GM12878 (cell line): Measurements from ENCODE around the gene APOA4. TPM values are rescaled to one million over a fixed set of nuclear protein-coding genes. Genes with fewer than 3 reads are reported as not detected.

ENCODE experiments used
- ATAC-seq: fragments of 200-7000 bp; cut with Tn5 transposase; 3 replicates; pipeline ENCODE4 v1.9.1; 2020; ENCODE audit warnings: mild to moderate bottlenecking, moderate library complexity
- BruUV-seq: library from RNA; stranded (reverse); fragments of 400-500 nt; replicated peaks from 2 replicates; lab custom pipeline; 2021; lab: Mats Ljungman, UMichigan
- CTCF ChIA-PET: fragments of 300-600 bp; sonication (Branson Sonifier 250); formaldehyde crosslinking; extraction: SDS; loops from one replicate; lab custom pipeline; 2021; ENCODE audit warnings: inconsistent platforms; lab: Yijun Ruan, JAX
- POLR2A ChIA-PET: fragments of 350-600 bp; formaldehyde crosslinking; extraction: SDS; loops from one replicate; lab custom pipeline; 2021; ENCODE audit warnings: inconsistent platforms; lab: Charles Lee
- RAD21 ChIA-PET: fragments of 300-600 bp; sonication (Branson Sonifier 250); formaldehyde crosslinking; loops from one replicate; lab custom pipeline; 2023; ENCODE audit warnings: antibody characterized with exemption; ENCODE audit not compliant: unreplicated experiment; lab: Charles Lee
- SMC1A ChIA-PET: fragments of 300-600 bp; sonication (Branson Sonifier 250); formaldehyde crosslinking; loops from one replicate; lab custom pipeline; 2023; ENCODE audit not compliant: unreplicated experiment, uncharacterized antibody; lab: Charles Lee
- DNase-seq: peaks from one replicate; pipeline ENCODE4 v3.0.0-alpha.2; 2011; ENCODE audit warnings: low read depth, low spot score
- FAIRE-seq: peaks from 3 replicates; lab custom pipeline; 2011; peaks lifted over from hg19 to GRCh38; lab: Jason Lieb, UNC
- H2AFZ ChIP-seq: 2 replicates; pipeline ENCODE4 v1.6.0; 2011; ENCODE audit warnings: low read depth, low read length, control low read depth; ENCODE audit not compliant: control insufficient read depth
- H3K27ac ChIP-seq: 2 replicates; pipeline ENCODE4 v1.5.1; 2011; ENCODE audit warnings: control low read depth; ENCODE audit not compliant: control insufficient read depth, insufficient read depth
- H3K27me3 ChIP-seq, 2 experiments: replicated peaks in 1 of 2; 2 replicates each; pipeline versions ENCODE4 v1.6.0 to v1.6.1; 2011; ENCODE audit warnings: low read length in 1 of 2; ENCODE audit not compliant: control insufficient read depth in 2 of 2, insufficient read depth in 2 of 2
- H3K36me3 ChIP-seq, 2 experiments: 2 replicates each; pipeline ENCODE4 v1.5.1; 2011; ENCODE audit warnings: low read length in 1 of 2; ENCODE audit not compliant: control insufficient read depth in 2 of 2, insufficient read depth in 2 of 2
- H3K4me1 ChIP-seq: 2 replicates; pipeline ENCODE4 v1.6.1; 2011; ENCODE audit warnings: mild to moderate bottlenecking, low read length, moderate library complexity, mixed read lengths; ENCODE audit not compliant: control insufficient read depth, insufficient read depth
- H3K4me2 ChIP-seq: 2 replicates; pipeline ENCODE4 v1.6.0; 2011; ENCODE audit warnings: control low read depth; ENCODE audit not compliant: control insufficient read depth, insufficient read depth
- H3K4me3 ChIP-seq: fragments of 200-600 bp; sonication (generic); 2 replicates; pipeline ENCODE4 v1.5.1; 2016
- H3K79me2 ChIP-seq: 2 replicates; pipeline ENCODE4 v1.6.0; 2011; ENCODE audit warnings: low read length; ENCODE audit not compliant: control insufficient read depth, insufficient read depth
- H3K9ac ChIP-seq: 2 replicates; pipeline ENCODE4 v1.8.0; 2011; ENCODE audit warnings: low read length, control low read depth, mixed read lengths; ENCODE audit not compliant: control insufficient read depth, insufficient read depth
- H3K9me3 ChIP-seq: replicated peaks from 3 replicates; pipeline ENCODE4 v1.5.1; 2011; ENCODE audit warnings: mild to moderate bottlenecking, low read length; ENCODE audit not compliant: control insufficient read depth, insufficient read depth
- H4K20me1 ChIP-seq: 2 replicates; pipeline ENCODE4 v1.6.0; 2011; ENCODE audit not compliant: control insufficient read depth, insufficient read depth
- BACH1 ChIP-seq: fragments of 450-650 bp; IDR thresholded peaks from 2 replicates; pipeline ENCODE4 v1.6.1; 2017; ENCODE audit warnings: mild to moderate bottlenecking, borderline replicate concordance
- BRCA1 ChIP-seq: IDR thresholded peaks from 2 replicates; pipeline ENCODE4 v1.6.1; 2011; ENCODE audit warnings: low read depth, low read length, improper control_type of control experiment
- KLF5 ChIP-seq: fragments of 450-650 bp; IDR thresholded peaks from 2 replicates; pipeline ENCODE4 v1.6.1; 2014; ENCODE audit warnings: mild to moderate bottlenecking; ENCODE audit not compliant: partially characterized antibody
- MYC ChIP-seq: IDR thresholded peaks from 2 replicates; pipeline ENCODE4 v1.6.1; 2011; ENCODE audit warnings: mild to moderate bottlenecking, low read length, moderate library complexity, inconsistent platforms; ENCODE audit not compliant: insufficient read depth, insufficient replicate concordance, insufficient read length, severe bottlenecking
- NBN ChIP-seq: fragments of 450-650 bp; IDR thresholded peaks from 2 replicates; pipeline ENCODE4 v1.6.1; 2016
- NRF1 ChIP-seq: conservative IDR thresholded peaks from 2 replicates; pipeline ENCODE4 v1.6.1; 2011; ENCODE audit warnings: mild to moderate bottlenecking, low read depth, low read length, improper control_type of control experiment
- PML ChIP-seq: IDR thresholded peaks from 2 replicates; pipeline ENCODE4 v1.6.1; 2012; ENCODE audit warnings: low read length, inconsistent platforms
- POLR2AphosphoS2 ChIP-seq: IDR thresholded peaks from 2 replicates; pipeline ENCODE4 v1.6.1; 2011; ENCODE audit warnings: low read depth, mild to moderate bottlenecking, low read length, improper control_type of control experiment, moderate library complexity
- POLR2AphosphoS5 ChIP-seq: IDR thresholded peaks from 2 replicates; pipeline ENCODE4 v1.6.1; 2011; ENCODE audit warnings: mild to moderate bottlenecking, low read length, inconsistent platforms
- RB1 ChIP-seq: fragments of 450-650 bp; formaldehyde crosslinking; IDR thresholded peaks from 2 replicates; pipeline ENCODE4 v1.6.1; 2017; ENCODE audit warnings: mild to moderate bottlenecking, borderline replicate concordance
- SKIL ChIP-seq: fragments of 450-650 bp; IDR thresholded peaks from 2 replicates; pipeline ENCODE4 v1.6.1; 2017; ENCODE audit warnings: mild to moderate bottlenecking, low read depth, inconsistent platforms; ENCODE audit not compliant: poor library complexity, severe bottlenecking
- TBL1XR1 ChIP-seq: IDR thresholded peaks from 2 replicates; pipeline ENCODE4 v1.6.1; 2012; ENCODE audit warnings: low read depth, low read length, improper control_type of control experiment
- USF2 ChIP-seq: IDR thresholded peaks from 2 replicates; pipeline ENCODE4 v1.6.1; 2011; ENCODE audit warnings: low read depth, low read length, improper control_type of control experiment, borderline replicate concordance
- WRNIP1 ChIP-seq: IDR thresholded peaks from 2 replicates; pipeline ENCODE4 v1.6.1; 2011; ENCODE audit warnings: low read depth, low read length, improper control_type of control experiment, borderline replicate concordance
- WGBS: methylation state at CpG from one replicate; pipeline ENCODE4 v1.1.6; 2016; ENCODE audit warnings: low lambda C conversion rate; ENCODE audit not compliant: insufficient replicate concordance, insufficient coverage; ENCODE audit errors: missing lambda C conversion rate; 5-methylcytosine and 5-hydroxymethylcytosine counted together
- in situ Hi-C: fragments of 300-500 bp; cut with MboI; formaldehyde crosslinking; loops from 9 replicates; pipeline ENCODE4 v1.14.3; 2018; ENCODE audit warnings: mixed read lengths
- intact Hi-C: fragments of 100-400 bp; cut with micrococcal nuclease; formaldehyde crosslinking; loops from one replicate; pipeline ENCODE4 v1.14.2; 2022; ENCODE audit not compliant: unreplicated experiment
- polyA plus RNA-seq, 11 experiments: library from polyadenylated mRNA; depleted of rRNA in 4 of 11; unstranded in 6 of 11; stranded (reverse) in 5 of 11; fragments of >200 nt; fragmentation: Nextera tagmentation in 4 of 11; fragmentation: Illumina TruSeq in 1 of 11; extraction: Ambion mirVana in 4 of 11; extraction: Trizol in 1 of 11; gene quantifications; 1 replicate in 1 of 11; 2 replicates in 10 of 11; pipeline versions ENCODE4 v1.2.1 to v1.2.3, GENCODE V29; 2011 to 2016; ENCODE audit warnings: inconsistent platforms in 2 of 11, missing spikeins in 2 of 11, low read depth in 1 of 11
- total RNA-seq, 4 experiments: library from RNA; depleted of rRNA in 3 of 4; stranded (reverse); fragments of >200 nt in 3 of 4; fragmentation: Illumina TruSeq in 1 of 4; extraction: Trizol in 1 of 4; gene quantifications; 2 replicates each; pipeline versions ENCODE4 v1.2.1 to v1.2.3, GENCODE V29; 2013 to 2021

Gene APOA4
- total and polyA plus RNA-seq, 10 of the 15 experiments (the other 5 are each of a cell fraction or from before 2014, with no cell fraction given) = not detected

GRCh38 chr11:116867619-116868018, 44.5 kb upstream of the APOA4 start:
- Histone ChIP-seq H3K4me1 (no peaks in the 10 kb centered on the region), H3K27me3 (no peaks in the 10 kb centered on the region), H2AFZ (no peak overlapping the region), H3K4me3 (no peak overlapping the region), H4K20me1 (no peaks in the 10 kb centered on the region), H3K79me2 (no peaks in the 10 kb centered on the region), H3K4me2 (no peak overlapping the region), H3K27ac (no peak overlapping the region), H3K9me3 (no peaks in the 10 kb centered on the region), H3K36me3 (peaks cover 8 to 17% of the 10 kb centered on the region in 2 experiments), H3K9ac (no peak overlapping the region)
- no peak for FAIRE-seq
- in situ Hi-C loops = no loop called here
- ChIA-PET SMC1A (interaction anchor here (2.4 kb wide), 1 partner anchor 12 kb away, joined by 7 read pairs; no protein-coding TSS in a partner anchor), POLR2A (no interaction called here), RAD21 (no interaction called here), CTCF (interaction anchor here (1.2 to 1.5 kb wide), 3 partner anchors 13 to 313 kb away, joined by 3 to 4 read pairs (median 3); partner anchors contain the start of gene APOA5)
- DNase-seq = no peak
- ATAC-seq = no peak
- BruUV-seq = no TSS peak
- TF ChIP-seq BRCA1 = no peak
- TF ChIP-seq WRNIP1 = no peak
- TF ChIP-seq TBL1XR1 = no peak
- WGBS = 97% methylated on average over 11 of the region's 11 CpGs
- intact Hi-C loops = no loop called here

- SMC1A ChIA-PET = interaction anchor here (1.2 to 2.4 kb wide), 2 partner anchors 12 to 13 kb away, joined by 4 to 7 read pairs; no protein-coding TSS in a partner anchor
- CTCF ChIA-PET = interaction anchor here (1.2 to 1.5 kb wide), 4 partner anchors 13 to 314 kb away, joined by 3 to 5 read pairs (median 4); partner anchors contain the start of gene APOA5
- ATAC-seq (no peak), DNase-seq (no peak), FAIRE-seq (no peak)
- Histone ChIP-seq H3K79me2 (no peaks in the 10 kb centered on the region), H3K9me3 (no peaks in the 10 kb centered on the region), H3K27me3 (no peaks in the 10 kb centered on the region), H3K9ac (no peak overlapping the region), H3K36me3 (peaks cover 8 to 20% of the 10 kb centered on the region in 2 experiments), H3K4me2 (no peak overlapping the region), H4K20me1 (no peaks in the 10 kb centered on the region), H3K4me3 (no peak overlapping the region), H2AFZ (no peak overlapping the region), H3K27ac (no peak overlapping the region), H3K4me1 (no peaks in the 10 kb centered on the region)
- RAD21 ChIA-PET = interaction anchor here (1.2 kb wide), 1 partner anchor 238 kb away, joined by 3 read pairs; no protein-coding TSS in a partner anchor
- 97% methylated on average over 6 of the region's 6 CpGs for WGBS
- in situ Hi-C loops = no loop called here
- no TSS peak for BruUV-seq
- POLR2A ChIA-PET = no interaction called here
- intact Hi-C loops = no loop called here
- TF ChIP-seq USF2 (no peak), PML (no peak), POLR2AphosphoS2 (no peak), BRCA1 (no peak), KLF5 (no peak), NBN (no peak), SKIL (no peak), POLR2AphosphoS5 (no peak), MYC (no peak), BACH1 (no peak), RB1 (no peak), NRF1 (no peak)
These were observed 43.8 kb upstream of the APOA4 start for GRCh38 chr11:116866804-116867455.
